Measurements from ENCODE around the gene SPRYD3.
"Not testable (repeated sequence)": the region's sequence is repeated elsewhere in the genome, so short reads cannot be mapped to it uniquely, and the experiment has no call there.

Gene SPRYD3

DNA sequence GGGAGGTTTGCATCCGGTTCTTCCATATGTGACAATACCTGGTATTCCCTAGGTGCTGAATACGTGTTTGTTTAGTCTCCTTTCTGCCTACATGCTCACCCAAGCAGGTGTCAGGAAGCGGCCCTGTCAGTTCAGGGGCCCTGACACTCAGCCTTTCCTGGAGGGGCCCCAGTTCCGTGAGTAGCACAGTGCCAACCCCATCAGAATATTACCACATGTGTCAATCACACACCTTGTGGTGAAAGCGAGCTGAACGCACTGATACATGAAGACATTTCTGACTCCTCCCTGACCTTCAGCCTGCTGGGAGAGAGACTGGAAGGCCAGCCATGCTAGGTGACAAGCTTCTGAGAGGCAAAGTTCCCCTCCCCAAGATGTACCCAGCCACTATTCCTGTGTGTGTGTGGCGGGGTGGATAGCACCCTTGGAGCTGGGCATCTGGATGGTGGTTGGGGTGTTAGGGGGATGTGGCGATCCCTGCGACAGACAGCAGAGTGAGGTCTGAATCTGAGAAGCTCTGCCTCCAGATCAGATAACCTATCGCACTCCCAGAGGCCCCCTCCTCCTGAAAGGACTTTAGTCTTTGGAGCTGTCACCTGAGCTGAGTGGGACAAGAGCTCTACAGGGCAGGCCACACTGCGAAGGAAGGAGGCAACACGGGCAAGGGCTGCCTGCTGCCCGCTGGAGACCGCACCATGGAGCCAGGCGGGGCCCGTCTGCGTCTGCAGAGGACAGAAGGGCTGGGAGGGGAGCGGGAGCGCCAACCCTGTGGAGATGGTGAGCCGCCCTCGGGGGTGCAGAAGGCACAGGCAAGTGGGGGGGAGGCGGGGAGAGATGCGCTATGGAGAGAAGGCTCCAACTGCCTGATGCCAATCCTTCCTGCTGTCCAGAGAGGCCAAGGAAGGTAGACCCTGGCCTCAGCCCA, 24.0 kb upstream of the SPRYD3 start, which contains the start of gene SOAT2:
SOAT2 (plus strand) TSS at position 604 of the 925 bp plus-strand sequence; CDS start at position 696, 92 bp downstream.
- no peak within 1 kb of the TSS for H3K4me3 ChIP-seq (ENCODE audit: low read depth, low read length)
- DNase-seq (ENCODE audit: low read depth): no peak

DNA sequence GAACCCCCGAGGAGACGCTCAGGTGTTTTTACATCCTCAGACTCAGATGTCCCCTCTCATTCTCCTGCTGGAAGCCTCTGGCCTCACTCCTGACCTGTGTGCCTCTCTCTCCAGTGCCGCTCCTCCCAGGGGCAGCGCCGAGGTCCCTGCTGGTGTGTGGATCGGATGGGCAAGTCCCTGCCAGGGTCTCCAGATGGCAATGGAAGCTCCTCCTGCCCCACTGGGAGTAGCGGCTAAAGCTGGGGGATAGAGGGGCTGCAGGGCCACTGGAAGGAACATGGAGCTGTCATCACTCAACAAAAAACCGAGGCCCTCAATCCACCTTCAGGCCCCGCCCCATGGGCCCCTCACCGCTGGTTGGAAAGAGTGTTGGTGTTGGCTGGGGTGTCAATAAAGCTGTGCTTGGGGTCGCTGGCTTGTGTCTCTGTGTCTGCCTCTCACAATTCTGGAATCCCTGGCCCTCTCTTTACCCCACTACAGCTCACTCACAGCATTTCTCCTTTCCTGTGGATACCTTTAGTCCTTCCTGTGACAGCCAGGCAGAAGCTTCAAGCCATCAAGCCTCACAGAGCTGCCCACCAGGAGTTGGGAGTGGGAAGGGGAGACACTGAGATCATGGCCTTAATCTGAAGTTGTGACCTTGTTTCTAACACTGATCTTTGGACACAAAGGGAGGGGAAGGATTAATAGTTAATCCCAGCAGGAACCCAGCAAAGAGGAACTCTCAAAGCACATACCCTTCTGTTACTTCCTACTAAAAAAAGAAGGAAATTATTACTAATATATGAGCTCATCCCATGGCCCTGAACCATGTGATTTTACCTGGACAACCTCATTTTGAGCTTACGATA, 23.0 kb upstream of the SPRYD3 start:
- H3K4me3 ChIP-seq (ENCODE audit: low read depth, low read length): no peak overlapping the region
- DNase-seq (ENCODE audit: low read depth): no peak

DNA sequence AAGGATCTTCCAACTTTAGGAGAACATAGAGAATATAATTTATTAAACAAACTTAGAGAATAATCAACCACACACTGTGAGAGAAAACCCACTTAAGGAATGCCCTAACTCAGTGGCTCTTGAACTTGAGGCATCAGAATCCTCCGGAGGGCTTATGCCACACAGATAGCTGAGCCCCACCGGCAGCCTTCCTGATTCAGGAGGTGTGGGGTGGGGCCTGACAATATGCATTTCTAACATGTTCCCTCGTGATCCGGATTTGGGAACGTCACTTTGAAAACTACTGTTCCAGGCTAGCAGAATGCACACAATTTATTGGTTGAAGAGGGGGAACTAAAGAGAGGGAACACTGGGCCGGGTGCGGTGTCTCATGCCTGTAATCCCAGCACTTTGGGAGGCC, 22.1 kb upstream of the SPRYD3 start:
- DNase-seq (ENCODE audit: low read depth): no peak
- no peak overlapping the region for H3K4me3 ChIP-seq (ENCODE audit: low read depth, low read length)

DNA sequence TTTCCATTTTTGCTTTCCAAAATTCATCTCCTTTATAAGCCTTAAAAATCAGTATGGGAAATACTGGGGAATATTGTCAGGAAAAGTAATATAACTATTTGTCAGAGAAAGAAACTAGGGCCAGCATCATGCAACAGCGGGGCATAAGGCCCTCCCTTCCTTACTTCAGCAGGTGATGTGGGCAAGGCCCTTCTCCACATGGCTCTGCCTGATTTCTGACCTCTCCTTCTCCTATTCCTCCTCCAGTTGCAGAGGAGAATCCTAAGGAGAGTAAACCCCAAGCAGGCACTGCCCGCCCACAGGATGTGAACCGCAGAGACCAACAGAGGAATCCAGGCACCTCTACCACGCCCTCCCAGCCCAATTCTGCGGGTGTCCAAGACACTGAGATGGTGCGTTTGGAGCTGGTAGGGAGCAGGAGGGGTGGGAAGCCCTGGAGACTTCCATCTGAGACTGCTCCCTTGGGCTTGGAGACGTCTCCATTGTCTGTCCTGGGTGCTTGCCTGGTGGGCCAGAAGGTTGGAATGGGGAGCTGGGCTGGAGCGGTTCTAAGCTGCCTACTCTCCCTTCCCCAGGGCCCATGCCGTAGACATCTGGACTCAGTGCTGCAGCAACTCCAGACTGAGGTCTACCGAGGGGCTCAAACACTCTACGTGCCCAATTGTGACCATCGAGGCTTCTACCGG, 21.4 kb upstream of the SPRYD3 start:
- no peak for DNase-seq (ENCODE audit: low read depth)
- H3K4me3 ChIP-seq (ENCODE audit: low read depth, low read length): no peak overlapping the region

DNA sequence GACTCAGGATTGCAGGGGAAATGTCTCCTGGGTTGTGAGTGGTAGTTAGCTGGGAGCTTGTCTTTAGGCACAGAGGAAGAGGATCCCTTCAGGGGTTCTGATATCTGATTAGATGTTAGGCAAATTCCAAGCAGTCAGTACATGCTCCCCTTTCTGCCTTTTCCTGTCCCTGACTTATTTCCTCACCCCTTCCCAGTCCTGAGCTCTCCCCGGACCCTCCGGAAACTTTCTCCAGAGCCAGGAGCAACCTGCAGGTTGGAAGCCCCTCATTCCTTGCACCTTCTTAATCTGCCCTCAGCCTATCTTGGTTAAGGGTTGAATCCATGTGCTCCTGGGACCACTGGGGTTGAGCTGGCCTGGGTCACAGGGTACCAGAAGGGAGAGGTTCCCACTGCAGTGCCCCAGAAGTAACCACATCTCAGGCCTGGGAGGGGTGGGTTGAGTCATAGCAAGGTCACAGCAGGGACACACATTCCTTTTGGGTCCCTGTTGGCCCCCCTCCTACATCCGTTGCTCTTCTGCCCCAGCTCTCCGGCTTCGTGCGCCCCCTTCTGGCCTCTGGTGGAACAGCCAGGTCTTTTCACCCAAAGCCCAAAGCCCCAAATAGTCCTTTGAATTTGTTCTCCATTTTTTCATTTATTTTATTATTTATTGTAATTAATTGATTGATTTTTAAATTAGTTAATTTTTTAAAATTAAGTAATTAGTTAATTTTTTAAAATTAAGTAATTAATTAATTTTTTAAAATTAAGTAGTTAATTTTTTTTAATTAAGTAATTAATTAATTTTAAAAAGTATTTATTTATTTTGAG, 20.1 kb upstream of the SPRYD3 start:
- H3K4me3 ChIP-seq (ENCODE audit: low read depth, low read length): peak overlapping the region; percentile 63
- DNase-seq (ENCODE audit: low read depth): peak; percentile 84

DNA sequence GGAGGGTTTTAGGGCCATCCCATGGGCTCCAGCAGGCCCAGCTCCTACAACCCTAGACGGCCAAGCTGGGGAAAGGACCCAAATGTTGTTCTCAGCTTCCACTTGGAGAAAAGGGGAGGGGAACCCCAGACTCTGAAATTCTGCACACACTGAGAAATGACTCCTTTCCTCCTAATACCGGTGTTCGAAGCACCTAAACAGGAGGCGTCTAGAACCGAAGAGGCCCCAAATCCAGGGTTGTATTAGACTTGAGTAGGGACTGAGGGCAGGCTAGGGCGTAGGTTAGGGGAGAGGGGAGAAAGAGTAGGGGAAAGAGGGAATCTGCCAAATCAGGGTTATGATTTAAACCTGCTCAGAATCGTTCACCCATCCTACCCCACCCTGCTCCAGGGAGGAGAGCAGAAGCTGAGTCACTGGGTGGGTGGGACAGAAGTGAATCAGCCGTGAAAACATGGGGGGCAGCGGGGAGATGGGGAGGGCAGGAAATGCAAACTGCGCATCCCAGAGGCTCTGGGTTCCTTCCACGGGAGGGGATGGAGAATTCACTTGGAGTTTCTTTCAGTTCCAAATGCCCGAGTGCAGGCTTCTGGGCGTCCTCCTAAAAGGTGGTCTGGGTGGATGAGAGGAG, 19.3 kb upstream of the SPRYD3 start:
- peak overlapping the region; percentile 63 for H3K4me3 ChIP-seq (ENCODE audit: low read depth, low read length)
- DNase-seq (ENCODE audit: low read depth): peak; percentile 41

DNA sequence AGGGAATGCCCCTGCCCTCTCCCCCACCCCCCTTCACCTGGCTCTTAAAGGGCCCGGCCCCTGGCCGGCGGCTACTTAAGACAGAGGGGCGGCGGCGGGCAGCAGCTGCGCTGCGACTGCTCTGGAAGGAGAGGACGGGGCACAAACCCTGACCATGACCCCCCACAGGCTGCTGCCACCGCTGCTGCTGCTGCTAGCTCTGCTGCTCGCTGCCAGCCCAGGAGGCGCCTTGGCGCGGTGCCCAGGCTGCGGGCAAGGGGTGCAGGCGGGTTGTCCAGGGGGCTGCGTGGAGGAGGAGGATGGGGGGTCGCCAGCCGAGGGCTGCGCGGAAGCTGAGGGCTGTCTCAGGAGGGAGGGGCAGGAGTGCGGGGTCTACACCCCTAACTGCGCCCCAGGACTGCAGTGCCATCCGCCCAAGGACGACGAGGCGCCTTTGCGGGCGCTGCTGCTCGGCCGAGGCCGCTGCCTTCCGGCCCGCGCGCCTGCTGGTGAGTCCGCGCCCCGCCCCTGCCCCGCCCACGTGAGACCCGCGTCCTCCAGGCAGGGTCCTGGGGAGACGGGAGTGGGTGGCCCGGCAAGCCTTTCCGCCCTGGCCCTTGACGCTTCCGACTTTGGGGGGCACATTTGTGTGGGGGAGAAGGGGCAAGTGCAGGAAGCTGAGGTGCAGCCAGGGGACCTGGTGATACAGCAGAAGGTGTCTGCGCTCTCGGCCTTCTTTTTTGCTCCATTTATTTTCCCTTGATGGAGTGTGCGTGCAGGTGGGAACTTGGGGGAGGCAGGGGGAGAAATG, 18.6 kb upstream of the SPRYD3 start, which contains the start of gene IGFBP6:
IGFBP6 (plus strand) TSS at position 104 of the 790 bp plus-strand sequence; CDS start at position 155, 51 bp downstream.
- H3K4me3 ChIP-seq (ENCODE audit: low read depth, low read length): peak within 1 kb of the TSS; percentile 63

DNA sequence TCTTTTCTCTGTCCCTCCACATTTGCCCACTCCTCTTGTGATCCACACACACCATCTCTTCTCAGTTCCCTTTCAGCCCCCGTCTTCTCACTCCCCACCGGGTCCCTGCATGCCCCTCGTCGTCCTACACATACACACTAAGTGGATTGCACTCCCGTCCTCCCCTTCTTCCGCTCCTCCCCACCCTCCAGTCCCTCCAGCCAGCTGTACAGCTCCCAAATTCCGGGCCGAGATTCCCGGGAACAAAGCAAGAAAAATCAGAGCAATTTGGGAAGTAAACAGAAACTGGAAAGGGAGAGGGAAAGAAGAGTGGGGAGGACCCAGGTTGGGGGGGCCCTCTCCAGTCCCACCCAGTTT, 18.0 kb upstream of the SPRYD3 start:
- peak overlapping the region; percentile 63 for H3K4me3 ChIP-seq (ENCODE audit: low read depth, low read length)
- DNase-seq (ENCODE audit: low read depth): no peak

More for the DNA sequence above, 18.6 kb upstream of the SPRYD3 start, which contains the start of gene IGFBP6:
- DNase-seq (ENCODE audit: low read depth): no peak

DNA sequence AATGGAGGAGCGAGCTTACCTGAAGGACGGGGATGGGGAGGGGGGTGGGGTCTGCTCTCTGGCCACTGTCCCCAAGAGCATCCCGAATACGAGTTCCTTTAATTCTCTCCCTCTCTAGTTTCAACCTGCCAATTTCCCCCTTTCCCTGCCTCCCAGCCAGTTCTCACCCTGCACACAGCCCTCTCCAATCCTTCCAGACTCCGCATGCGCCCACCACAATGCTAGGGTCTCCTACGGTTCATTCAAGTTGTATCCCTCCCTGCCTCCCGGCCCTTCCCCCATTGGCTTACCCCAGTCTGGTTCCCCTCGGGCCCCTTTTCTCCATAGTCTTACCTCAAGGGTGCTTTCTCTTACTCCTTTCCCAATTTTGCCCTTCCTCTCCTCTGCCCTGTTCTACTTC, 17.6 kb upstream of the SPRYD3 start:
- DNase-seq (ENCODE audit: low read depth): no peak
- H3K4me3 ChIP-seq (ENCODE audit: low read depth, low read length): peak overlapping the region; percentile 63

DNA sequence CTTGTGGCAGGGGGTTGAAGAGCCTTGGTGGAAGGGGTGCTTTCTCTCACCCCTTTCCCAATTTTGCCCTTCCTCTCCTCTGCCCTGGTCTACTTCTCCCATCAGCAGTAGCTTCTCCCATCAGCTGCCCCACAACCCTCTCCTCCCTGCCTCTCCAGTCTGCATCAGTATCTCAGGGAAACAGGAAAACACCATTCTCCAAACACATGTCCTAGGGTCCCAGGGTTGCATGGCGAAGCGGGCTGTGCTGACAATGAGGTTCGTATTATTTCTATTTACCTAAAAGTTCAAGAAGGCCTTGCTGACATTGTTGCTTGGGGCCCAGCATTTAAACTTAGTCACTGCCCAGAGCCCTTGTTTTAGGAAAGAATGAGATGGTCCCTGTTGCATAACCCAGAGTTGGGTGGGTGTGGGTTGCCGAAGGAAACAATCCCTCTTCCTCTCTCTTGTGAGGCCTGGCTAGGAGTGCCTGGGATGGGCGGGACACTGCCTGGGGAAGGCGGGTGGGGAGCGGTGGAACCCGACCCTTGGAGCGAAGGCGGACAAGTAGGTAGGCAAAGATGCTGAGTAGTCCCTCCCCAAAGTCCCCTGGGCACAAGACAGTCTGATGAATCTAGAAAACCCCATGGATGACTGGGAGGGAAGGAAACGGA, 17.0 kb upstream of the SPRYD3 start:
- DNase-seq (ENCODE audit: low read depth): peak; percentile 82

DNA sequence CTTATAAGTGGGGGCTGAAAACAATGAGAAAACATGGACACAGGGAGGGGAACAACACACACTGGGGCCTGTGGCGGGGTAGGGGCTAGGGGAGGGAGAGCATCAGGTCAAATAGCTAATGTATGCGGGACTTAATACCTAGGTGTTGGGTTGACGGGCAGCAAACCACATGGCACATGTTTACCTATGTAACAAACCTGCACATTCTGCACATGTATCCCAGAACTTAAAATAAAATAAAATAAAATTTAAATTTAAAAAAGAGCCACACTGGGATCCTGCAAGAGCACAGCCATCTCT, 16.4 kb upstream of the SPRYD3 start:
- not testable (repeated sequence) for DNase-seq (ENCODE audit: low read depth); H3K4me3 ChIP-seq (ENCODE audit: low read depth, low read length)

More for the DNA sequence above, 17.0 kb upstream of the SPRYD3 start:
- H3K4me3 ChIP-seq (ENCODE audit: low read depth, low read length): peak overlapping the region; percentile 63

DNA sequence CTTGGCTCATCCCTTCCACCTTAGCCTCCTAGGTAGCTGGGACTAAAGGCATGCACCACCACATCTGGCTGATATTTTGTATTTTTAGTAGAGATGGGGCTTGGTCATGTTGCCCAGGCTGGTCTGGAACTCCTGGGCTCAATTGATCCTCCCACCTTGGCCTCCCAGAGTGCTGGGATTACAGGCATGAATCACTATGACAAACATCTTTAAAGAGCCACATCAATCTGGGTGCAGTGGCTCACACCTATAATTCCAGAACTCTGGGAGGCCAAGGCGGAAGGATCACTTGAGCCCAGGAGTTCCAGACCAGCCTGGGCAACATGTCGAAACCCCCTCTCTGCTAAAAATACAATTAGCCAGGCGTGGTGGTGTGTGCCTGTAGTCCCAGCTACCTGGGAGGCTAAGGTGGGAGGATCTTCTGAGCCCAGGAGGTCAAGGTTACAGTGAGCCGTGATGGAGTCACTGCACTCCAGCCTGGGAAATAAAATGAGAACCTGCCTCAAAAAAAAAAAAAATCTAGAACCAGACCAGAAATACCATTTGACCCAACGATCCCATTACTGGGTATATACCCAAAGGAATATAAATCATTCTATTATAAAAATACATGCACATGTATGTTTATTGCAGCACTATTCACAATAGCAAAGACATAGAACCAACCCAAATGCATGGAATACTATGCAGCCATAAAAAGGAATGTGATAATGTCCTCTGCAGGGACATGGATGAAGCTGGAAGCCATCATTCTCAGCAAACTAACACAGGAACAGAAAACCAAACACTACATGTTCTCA, 15.8 kb upstream of the SPRYD3 start:
- H3K4me3 ChIP-seq (ENCODE audit: low read depth, low read length): not testable (repeated sequence)

DNA sequence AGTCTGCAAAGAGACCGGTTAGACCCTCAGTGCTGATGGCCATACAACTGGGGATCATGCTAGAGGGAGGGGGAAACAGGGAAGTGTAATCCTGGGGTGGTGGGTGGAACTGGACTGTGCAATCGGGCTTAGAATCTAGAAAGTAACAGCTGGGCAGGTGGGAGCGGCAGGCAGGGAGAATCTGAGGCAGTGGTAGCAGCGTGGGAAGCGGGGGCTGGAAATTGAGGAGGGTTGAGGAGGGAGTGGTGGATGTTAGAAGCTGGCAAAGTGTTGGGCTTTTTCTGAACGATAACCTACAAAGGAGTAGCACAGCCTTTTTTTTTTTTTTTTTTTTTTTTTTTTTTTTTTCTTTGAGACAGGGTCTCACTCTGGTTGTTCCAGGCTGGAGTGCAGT, 15.2 kb upstream of the SPRYD3 start:
- no peak for DNase-seq (ENCODE audit: low read depth)
- no peak overlapping the region for H3K4me3 ChIP-seq (ENCODE audit: low read depth, low read length)

More for the DNA sequence above, 15.8 kb upstream of the SPRYD3 start:
- not testable (repeated sequence) for DNase-seq (ENCODE audit: low read depth)

DNA sequence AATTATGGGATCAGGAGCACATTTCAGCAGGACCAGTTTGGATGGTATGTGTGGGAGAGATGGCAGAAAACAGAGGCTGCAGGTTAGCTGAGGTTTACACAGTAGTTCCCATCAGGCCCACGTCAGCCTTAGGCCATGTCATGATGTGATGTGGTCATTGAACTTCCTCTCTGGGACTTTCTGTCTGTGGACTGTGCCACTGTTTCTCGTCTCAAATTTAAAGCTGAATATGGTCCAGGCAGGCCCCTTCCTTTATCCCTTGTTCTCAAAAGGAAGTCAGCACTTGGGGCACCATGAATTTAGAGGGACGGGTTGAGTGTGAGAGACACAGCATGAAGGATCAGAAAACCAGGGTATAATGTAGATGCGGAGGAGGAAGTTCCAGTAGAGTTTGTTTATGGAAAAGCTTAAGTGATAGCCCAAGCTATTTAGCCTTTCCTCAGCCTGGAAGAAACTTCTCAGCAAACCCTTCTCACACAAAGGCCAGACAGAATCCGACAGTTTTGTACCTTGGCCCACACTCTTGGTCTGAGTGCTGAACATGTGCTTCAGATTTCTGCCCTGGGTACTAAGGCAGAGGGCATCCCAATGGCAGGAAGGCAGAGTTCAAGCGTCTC, 14.7 kb upstream of the SPRYD3 start:
- DNase-seq (ENCODE audit: low read depth): no peak
- H3K4me3 ChIP-seq (ENCODE audit: low read depth, low read length): no peak overlapping the region

DNA sequence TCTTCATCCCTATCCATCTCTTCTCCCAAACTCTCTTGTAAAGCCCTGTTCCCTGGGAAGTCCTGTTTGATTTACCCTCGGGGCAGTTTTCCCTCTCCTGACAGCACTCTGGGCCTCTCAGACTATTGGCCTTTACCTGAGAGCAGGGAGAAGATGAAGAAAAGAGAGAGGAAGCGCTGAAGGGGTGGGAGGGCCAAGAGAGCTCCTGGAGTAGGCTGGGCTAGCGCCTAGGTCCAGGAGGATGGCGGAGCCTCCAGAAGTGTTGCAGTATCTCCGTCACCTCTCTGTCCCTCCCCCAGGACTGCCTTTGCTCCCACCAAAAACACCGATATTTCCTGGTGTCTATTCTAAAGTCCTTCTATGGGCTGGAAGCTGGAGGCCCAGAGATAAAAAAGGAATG, 12.6 kb upstream of the SPRYD3 start:
- no peak for DNase-seq (ENCODE audit: low read depth)
- H3K4me3 ChIP-seq (ENCODE audit: low read depth, low read length): no peak overlapping the region

DNA sequence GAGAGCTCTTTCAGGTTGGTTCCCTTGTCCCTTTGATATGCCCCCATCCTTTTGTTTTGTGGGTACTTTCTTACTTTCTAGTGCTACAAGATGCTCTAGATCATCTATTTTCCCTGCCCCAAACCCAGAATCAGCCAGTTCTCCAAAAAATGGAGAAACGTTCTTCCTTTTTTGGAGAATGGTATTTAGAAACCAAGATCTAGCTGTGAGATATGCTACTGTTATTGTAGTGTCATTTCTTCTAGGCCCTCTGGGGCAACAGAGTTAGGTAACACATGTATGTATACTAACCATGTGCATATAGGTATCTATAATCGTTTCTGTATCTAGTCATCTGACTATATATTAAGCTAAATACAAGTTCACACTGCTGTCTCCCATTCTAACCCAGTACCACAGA, 11.4 kb upstream of the SPRYD3 start:
- DNase-seq (ENCODE audit: low read depth): no peak
- H3K4me3 ChIP-seq (ENCODE audit: low read depth, low read length): no peak overlapping the region

Measured in skeletal muscle cell (primary cell).